CD14-positive monocyte (primary cell): ENCODE measurements around the gene APOBEC3B. TPM values are rescaled to one million over a fixed set of nuclear protein-coding genes. Genes with fewer than 3 reads are reported as not detected.

Experiments used
- DNase-seq, 3 donors: peaks; one replicate each; pipeline ENCODE4 v3.0.0-alpha.2; 2011 to 2022
- H2AFZ ChIP-seq: 2 replicates; pipeline ENCODE4 v1.6.0; 2012; ENCODE audit warnings: mild to moderate bottlenecking, low read depth, low read length, inconsistent platforms; ENCODE audit not compliant: insufficient read depth, poor library complexity, severe bottlenecking
- H3K27ac ChIP-seq, 2 donors: 1 replicate in 1 of 2; 2 replicates in 1 of 2; pipeline ENCODE4 v1.5.1; 2012 to 2013; ENCODE audit warnings: low read length in 2 of 2, control low read depth in 1 of 2, inconsistent platforms in 1 of 2, low read depth in 1 of 2, mild to moderate bottlenecking in 1 of 2
- H3K27me3 ChIP-seq, 2 donors: one replicate each; pipeline versions ENCODE4 v1.6.0 to v1.6.1; 2011 to 2013; ENCODE audit warnings: low read length in 2 of 2; ENCODE audit not compliant: control insufficient read depth in 2 of 2, insufficient read depth in 2 of 2
- H3K36me3 ChIP-seq, 2 donors: replicated peaks in 1 of 2; 1 replicate in 1 of 2; 2 replicates in 1 of 2; pipeline versions ENCODE4 v1.5.1 to v1.6.1; 2012 to 2013; ENCODE audit warnings: low read length in 2 of 2, control low read depth in 1 of 2, inconsistent platforms in 1 of 2, mild to moderate bottlenecking in 1 of 2; ENCODE audit not compliant: insufficient read depth in 2 of 2, control insufficient read depth in 1 of 2
- H3K4me1 ChIP-seq, 2 donors: 1 replicate in 1 of 2; 2 replicates in 1 of 2; pipeline versions ENCODE4 v1.5.1 to v1.6.1; 2012 to 2013; ENCODE audit warnings: low read length in 2 of 2, control low read depth in 1 of 2, inconsistent platforms in 1 of 2, mild to moderate bottlenecking in 1 of 2, moderate library complexity in 1 of 2; ENCODE audit not compliant: insufficient read depth in 2 of 2, control insufficient read depth in 1 of 2
- H3K4me2 ChIP-seq: replicated peaks from 2 replicates; pipeline ENCODE3; 2012; ENCODE audit warnings: low read length, moderate library complexity, mild to moderate bottlenecking; ENCODE audit not compliant: poor library complexity, severe bottlenecking; ENCODE audit errors: extremely low read depth
- H3K4me3 ChIP-seq, 3 experiments: fragments of 200-600 bp in 1 of 3; sonication (generic) in 1 of 3; replicated peaks in 1 of 3; 1 replicate in 2 of 3; 2 replicates in 1 of 3; pipeline ENCODE4 v1.5.1; 2011 to 2013; ENCODE audit warnings: low read length in 3 of 3, mild to moderate bottlenecking in 3 of 3, control low read depth in 2 of 3, low read depth in 2 of 3, inconsistent platforms in 1 of 3, moderate library complexity in 1 of 3
- H3K79me2 ChIP-seq: 2 replicates; pipeline ENCODE4 v1.6.0; 2012; ENCODE audit warnings: mild to moderate bottlenecking, control low read depth, inconsistent platforms, low read length, moderate library complexity; ENCODE audit not compliant: insufficient read depth
- H3K9ac ChIP-seq: 2 replicates; pipeline ENCODE4 v1.6.0; 2017; ENCODE audit warnings: low read length, mild to moderate bottlenecking; ENCODE audit not compliant: insufficient read depth, poor library complexity, severe bottlenecking
- H3K9me3 ChIP-seq, 2 donors: replicated peaks in 1 of 2; 1 replicate in 1 of 2; 2 replicates in 1 of 2; pipeline versions ENCODE4 v1.5.1 to v1.6.1; 2012 to 2013; ENCODE audit warnings: low read length in 2 of 2, control low read depth in 1 of 2; ENCODE audit not compliant: control insufficient read depth in 1 of 2, insufficient read depth in 1 of 2
- H4K20me1 ChIP-seq: 2 replicates; pipeline ENCODE4 v1.6.0; 2012; ENCODE audit warnings: mild to moderate bottlenecking, low read length, control low read depth, moderate library complexity; ENCODE audit not compliant: insufficient read depth
- H3K27ac Mint-ChIP-seq, 7 donors: one replicate each; pipeline ENCODE4 v1.8.0; 2020; ENCODE audit warnings: mild to moderate bottlenecking in 7 of 7, mixed read lengths in 7 of 7, moderate library complexity in 6 of 7, inconsistent platforms in 2 of 7
- H3K27me3 Mint-ChIP-seq, 3 donors: one replicate each; pipeline ENCODE4 v1.8.0; 2021 to 2022; ENCODE audit warnings: low read depth in 3 of 3, mild to moderate bottlenecking in 3 of 3, mixed read lengths in 3 of 3, moderate library complexity in 3 of 3, inconsistent platforms in 1 of 3
- H3K36me3 Mint-ChIP-seq, 2 donors: one replicate each; pipeline ENCODE4 v1.8.0; 2020; ENCODE audit warnings: mixed read lengths in 2 of 2, inconsistent platforms in 1 of 2, mild to moderate bottlenecking in 1 of 2
- H3K4me1 Mint-ChIP-seq: one replicate; pipeline ENCODE4 v1.8.0; 2020; ENCODE audit warnings: mild to moderate bottlenecking, mixed read lengths
- H3K4me3 Mint-ChIP-seq, 2 donors: one replicate each; pipeline ENCODE4 v1.8.0; 2020; ENCODE audit warnings: mild to moderate bottlenecking in 2 of 2, mixed read lengths in 2 of 2, moderate library complexity in 1 of 2
- H3K9me3 Mint-ChIP-seq, 7 donors: one replicate each; pipeline ENCODE4 v1.8.0; 2020 to 2022; ENCODE audit warnings: mixed read lengths in 7 of 7, mild to moderate bottlenecking in 6 of 7, moderate library complexity in 6 of 7, inconsistent platforms in 2 of 7
- CTCF ChIP-seq: fragments of 200-600 bp; IDR thresholded peaks from one replicate; pipeline ENCODE4 v1.8.0; 2022; ENCODE audit warnings: antibody characterized with exemption, mild to moderate bottlenecking
- WGBS: methylation state at CpG from one replicate; pipeline ENCODE4 v1.1.5; 2013; ENCODE audit warnings: missing lambda C conversion rate; ENCODE audit not compliant: insufficient coverage; 5-methylcytosine and 5-hydroxymethylcytosine counted together
- intact Hi-C, 2 donors: fragments of 100-400 bp; cut with micrococcal nuclease; formaldehyde crosslinking; loops; one replicate each; pipeline versions ENCODE4 v1.15.0 to v1.15.1; 2023
- polyA plus RNA-seq, 3 donors: library from polyadenylated mRNA; depleted of rRNA in 1 of 3; unstranded in 2 of 3; stranded (reverse) in 1 of 3; fragments of 300-500 nt in 2 of 3; fragments of >200 nt in 1 of 3; fragmentation: Illumina TruSeq in 2 of 3; gene quantifications; 1 replicate in 2 of 3; 2 replicates in 1 of 3; pipeline ENCODE4 v1.2.3, GENCODE V29; 2012 to 2021

The APOBEC3B gene
- polyA plus RNA-seq, 3 donors = 0.40 to 48.2 (median 12.6) TPM

GRCh38 chr22:38950527-38951295 lies 31.4 kb upstream of the APOBEC3B start:
- Histone ChIP-seq H3K27ac (peak overlapping the region; percentile 95 to 100), H3K36me3 (no peaks in the 10 kb centered on the region), H2AFZ (no peak overlapping the region), H3K79me2 (peaks cover 26% of the 10 kb centered on the region), H3K4me3 (no peak overlapping the region), H3K9ac (peak overlapping the region; percentile 90), H4K20me1 (no peaks in the 10 kb centered on the region), H3K27me3 (no peaks in the 10 kb centered on the region), H3K4me2 (no peak overlapping the region), H3K9me3 (no peaks in the 10 kb centered on the region), H3K4me1 (peaks cover 82 to 94% of the 10 kb centered on the region in 2 donors)
- peaks cover 19 to 21% of the 10 kb centered on the region in 2 donors for H3K36me3 Mint-ChIP-seq
- intact Hi-C loops = loop anchor here in 1 of 2 donors (5.0 kb wide), 1 partner anchor 78 kb away; the partner anchor contains the start of gene CBX6
- peaks cover 87% of the 10 kb centered on the region for H3K4me1 Mint-ChIP-seq
- peaks cover 0 to 2% (median 0%) of the 10 kb centered on the region in 7 donors for H3K9me3 Mint-ChIP-seq
- peak overlapping the region; percentile 99 to 100 (median 100) for H3K27ac Mint-ChIP-seq
- 100% methylated on average over 4 of the region's 13 CpGs for WGBS
- H3K27me3 Mint-ChIP-seq = peaks cover 2 to 15% (median 5%) of the 10 kb centered on the region in 3 donors
- H3K4me3 Mint-ChIP-seq = no peak overlapping the region
- no peak for TF ChIP-seq CTCF
- DNase-seq = peak in 1 of 3 donors; percentile 6

- peak; percentile 73 to 82 (median 75) for DNase-seq
- Mint-ChIP-seq H3K27me3 (peaks cover 0 to 15% (median 3%) of the 10 kb centered on the region in 3 donors), H3K27ac (peak overlapping the region; percentile 99 to 100 (median 100)), H3K36me3 (peaks cover 18 to 31% of the 10 kb centered on the region in 2 donors), H3K4me1 (peaks cover 87% of the 10 kb centered on the region), H3K9me3 (peaks cover 0 to 2% (median 0%) of the 10 kb centered on the region in 7 donors), H3K4me3 (peak overlapping the region; percentile 82 to 95)
- Histone ChIP-seq H3K36me3 (no peaks in the 10 kb centered on the region), H4K20me1 (no peaks in the 10 kb centered on the region), H3K9me3 (no peaks in the 10 kb centered on the region), H3K4me1 (peaks cover 82 to 94% of the 10 kb centered on the region in 2 donors), H3K4me3 (peak overlapping the region in 1 of 3 experiments; percentile 71), H3K27ac (peak overlapping the region; percentile 95 to 100), H3K27me3 (no peaks in the 10 kb centered on the region), H2AFZ (no peak overlapping the region), H3K79me2 (peaks cover 36% of the 10 kb centered on the region), H3K9ac (peak overlapping the region; percentile 90), H3K4me2 (peak overlapping the region; percentile 77)
- no peak for TF ChIP-seq CTCF
- intact Hi-C loops = loop anchor here in 1 of 2 donors (2.0 to 5.0 kb wide), 2 partner anchors 15 to 79 kb away; partner anchors contain the start of gene CBX6
- WGBS = no CpG with 5 or more reads among the region's 2 CpGs
Observed at GRCh38 chr22:38951734-38952133, 30.4 kb upstream of the APOBEC3B start.
